NCI-H146 treated with DMSO at 0.1 percent for 48 hours (cell line): ENCODE results near the gene SMC6.

Experiments used
- DNase-seq: peaks from one replicate; lab custom pipeline; 2025; ENCODE audit not compliant: unreplicated experiment; lab: John Stamatoyannopoulos, UW

The SMC6 gene

DNA sequence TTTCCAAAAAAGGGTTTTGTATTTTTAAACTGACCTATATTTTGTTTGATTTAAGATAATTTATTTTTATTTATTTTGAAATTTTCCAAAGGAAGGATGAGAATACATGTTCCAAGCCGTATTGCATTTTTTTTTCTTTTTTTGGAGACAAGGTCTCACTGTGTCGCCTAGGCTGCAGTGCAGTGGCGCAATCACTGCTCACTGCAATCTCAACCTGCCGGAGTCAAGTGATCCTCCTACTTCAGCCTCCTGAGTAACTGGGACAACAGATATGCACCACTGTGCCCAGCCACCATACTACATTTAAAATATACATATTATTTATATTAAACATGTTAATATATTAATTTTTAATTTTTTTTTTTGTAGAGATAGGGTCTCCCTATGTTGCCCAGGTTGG, 15.3 kb upstream of the SMC6 start:
- DNase-seq: no peak

DNA sequence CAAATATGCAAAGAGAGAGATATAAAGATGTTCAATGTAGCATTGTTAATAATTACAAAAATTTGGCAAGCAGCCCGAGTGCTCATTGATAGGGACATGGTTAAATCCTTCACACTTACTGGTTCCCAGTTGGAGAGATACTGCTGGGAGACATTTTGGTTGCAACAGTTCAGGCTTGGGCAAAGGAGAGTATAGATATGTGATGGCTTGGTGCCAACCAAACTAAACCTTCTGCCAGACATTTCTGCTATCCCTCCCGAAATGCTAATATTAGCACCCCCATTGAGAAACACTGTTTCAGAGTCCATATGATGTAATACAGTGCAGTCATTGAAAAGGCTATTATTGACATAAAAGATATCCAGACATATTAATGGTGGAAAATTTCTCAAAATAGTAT, 11.8 kb upstream of the SMC6 start:
- no peak for DNase-seq

DNA sequence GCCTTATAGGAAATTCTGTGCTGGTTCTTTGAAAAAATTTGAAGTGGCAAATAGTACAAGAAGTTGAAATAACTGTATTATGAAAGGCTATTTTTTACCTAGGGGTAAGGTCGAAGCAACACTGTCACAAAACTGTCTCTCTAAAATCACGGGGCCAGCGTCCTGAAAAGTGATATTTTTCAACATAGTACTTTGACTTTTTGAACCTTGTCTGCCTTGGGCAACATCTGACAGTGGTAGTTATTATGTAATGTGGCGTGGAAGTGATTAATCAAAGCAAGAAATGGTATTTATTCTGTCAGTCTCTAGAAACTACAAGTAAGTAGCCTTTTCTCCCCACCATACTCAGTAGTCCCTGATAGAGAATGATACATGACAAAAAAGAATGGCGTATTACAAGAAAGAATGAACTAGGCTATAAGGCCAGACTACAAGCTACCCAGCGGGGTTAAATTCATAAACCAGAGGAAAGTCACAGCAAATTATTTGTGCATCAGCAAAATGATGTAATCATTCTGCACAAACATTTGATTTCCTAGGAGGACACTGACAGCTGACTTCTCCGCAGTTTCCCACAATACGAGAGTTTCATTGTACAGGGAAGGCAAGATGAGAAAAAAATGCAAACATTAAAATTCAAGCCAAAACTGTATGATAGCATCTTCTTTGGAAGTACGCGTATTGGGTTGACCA, 10.2 kb upstream of the SMC6 start:
- DNase-seq: no peak

DNA sequence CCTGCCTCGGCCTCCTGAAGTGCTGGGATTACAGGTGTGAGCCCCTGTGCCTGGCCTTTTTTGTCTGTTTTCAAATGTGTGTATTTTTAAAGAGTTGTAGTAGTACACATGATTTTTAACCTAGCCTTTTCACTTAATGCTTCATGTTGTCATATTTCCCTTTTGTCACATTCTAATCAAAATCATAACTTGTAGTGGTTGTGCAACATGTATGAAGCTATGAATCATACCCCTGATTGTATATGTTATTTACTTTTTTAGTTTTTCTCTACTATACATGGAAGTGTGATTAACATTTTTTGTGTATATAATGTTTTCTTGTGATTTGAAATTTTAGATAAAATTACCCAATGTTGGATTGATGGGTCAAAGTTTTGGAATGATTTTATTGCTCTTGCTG, 8.8 kb upstream of the SMC6 start:
- no peak for DNase-seq

DNA sequence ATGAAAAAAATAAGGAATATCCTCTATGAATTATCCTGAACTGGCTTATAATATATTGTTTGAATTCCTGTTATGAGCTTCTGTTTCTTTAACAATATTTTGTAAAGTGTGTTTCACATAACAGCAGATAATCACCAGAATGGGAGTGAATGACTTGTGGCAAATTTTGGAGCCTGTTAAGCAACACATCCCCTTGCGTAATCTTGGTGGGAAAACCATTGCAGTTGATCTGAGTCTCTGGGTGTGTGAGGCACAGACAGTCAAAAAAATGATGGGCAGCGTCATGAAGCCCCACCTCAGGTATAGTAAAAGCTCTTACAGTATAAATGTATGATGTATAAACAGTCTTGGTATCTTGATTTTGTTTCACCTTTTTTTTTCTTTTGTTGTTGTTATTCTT, 6.2 kb upstream of the SMC6 start:
- DNase-seq: no peak

DNA sequence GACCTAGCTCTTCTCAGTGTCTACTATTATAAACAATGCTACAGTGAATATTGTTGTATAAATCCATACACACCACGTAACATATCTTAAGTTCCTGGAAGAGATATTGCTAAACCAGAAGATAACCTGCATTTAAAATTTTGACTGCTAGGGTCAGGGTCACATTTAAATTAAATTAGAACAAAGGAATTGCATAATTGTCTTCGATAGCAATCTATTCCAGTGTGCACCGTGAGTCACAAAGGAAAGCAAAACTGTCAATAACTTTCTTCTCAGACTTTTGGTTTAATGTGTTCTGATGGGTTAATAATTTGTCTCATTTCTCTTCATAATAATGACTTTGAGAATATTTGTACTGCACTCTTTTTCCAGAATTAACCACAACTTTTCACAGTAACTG, 4.5 kb upstream of the SMC6 start:
- DNase-seq: no peak

DNA sequence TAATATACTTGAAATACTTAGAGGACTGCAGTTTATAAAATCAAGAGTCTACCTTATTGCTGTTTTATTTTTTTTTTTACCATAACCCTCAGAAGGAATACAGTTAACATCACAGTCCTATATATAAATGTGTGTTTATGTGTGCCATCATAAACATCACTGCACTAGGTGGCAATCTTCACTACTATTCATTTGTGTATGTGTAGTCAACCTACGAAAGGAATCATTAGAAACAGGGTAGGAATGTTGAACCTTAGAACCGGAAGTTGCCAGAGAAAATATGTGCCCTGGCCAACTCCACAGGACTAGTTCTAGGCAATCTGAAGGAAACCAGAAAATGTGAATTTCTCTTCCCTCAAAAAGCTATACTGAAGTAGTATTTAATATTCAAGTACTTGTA, 3.7 kb upstream of the SMC6 start:
- no peak for DNase-seq

DNA sequence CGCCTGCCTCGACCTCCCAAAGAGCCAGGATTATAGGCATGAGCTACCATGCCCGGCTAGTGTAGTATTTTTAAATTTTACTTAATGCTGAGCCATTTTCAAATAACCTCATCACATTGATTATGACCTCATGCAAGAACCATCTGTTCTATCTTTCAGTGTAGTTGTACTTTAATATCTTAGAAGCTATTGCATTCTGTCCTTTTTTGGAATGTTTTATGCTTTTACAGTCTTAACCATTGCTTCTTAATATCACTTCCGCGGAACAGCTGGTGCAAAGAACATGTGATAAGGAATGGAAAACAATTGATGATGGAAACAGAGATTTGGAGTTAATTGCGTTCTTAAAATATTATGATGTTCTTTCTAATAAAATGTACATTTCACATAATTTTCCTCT, 3.1 kb upstream of the SMC6 start:
- no peak for DNase-seq

DNA sequence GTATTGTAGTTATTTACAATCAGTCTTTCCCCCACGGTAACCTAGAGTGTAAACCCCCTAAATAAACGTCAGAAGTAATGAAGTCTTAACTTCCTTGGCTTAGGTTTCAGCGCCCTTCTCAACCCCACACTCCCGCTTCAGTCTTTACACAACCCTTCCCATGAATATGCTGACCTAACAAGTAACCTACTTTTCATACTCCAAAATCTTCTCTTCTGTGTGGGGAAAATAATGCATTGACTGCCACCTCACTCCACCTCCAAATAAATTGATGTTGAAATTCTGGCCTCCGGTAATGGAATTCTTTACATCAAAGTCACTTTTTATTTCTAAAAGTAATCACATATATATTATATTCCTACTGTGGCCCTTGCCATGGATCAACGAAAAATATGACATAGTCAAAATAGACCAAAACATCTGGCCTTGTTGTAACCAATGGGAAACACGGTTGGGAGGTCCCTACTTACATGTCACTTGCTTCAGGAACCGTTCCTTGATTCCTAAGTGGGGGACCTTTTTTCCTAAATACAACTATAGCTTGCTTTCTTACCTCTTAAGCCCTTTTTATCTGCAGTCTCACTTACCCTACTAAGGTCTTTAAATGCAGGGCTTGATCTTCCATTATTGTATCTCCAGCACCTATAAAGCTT, 1.3 kb upstream of the SMC6 start:
- DNase-seq: no peak

DNA sequence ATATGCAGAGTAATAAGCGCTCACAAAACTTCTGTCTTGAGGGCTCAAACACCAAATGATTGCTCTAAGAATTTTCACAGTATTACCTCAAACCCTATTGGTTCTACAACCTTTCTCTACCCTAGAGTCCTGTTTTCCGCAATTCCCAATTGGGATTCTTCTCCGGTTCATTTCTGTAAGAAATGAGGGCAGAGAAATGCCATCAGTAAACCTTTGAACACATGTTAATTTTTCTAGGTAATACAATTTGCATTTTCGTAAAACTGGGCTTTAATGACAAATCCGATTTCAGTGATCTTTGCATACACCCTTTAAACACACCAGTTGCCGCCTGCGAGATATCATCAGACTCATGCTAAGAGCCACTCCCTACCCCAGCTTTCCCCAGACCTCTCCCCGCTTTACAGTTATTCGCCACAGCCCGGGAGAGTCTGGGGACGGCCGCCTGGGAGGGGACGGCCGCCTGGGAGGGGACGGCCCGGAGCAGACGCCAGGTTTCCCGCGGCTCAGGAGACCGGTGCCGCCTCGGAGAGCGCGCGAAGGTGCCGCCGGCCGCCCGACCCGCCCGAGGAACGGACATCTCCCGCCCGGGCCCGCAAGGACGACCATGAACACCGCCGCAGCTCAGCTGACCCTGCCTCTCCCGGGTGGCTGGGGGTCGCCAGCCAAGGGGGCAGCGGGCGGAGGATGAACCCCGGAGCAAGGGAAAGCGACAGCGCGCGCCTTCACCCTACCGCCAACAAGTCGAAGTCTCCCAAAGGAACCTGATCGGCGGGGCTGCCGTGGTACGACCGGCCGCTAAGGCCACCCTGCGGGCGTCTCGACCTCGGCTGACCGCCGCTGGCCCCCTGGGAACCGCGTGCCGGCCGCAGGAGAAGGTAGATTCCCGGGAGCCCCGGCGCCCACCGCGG, 463 bp downstream of the SMC6 start:
- peak; percentile 36 for DNase-seq

DNA sequence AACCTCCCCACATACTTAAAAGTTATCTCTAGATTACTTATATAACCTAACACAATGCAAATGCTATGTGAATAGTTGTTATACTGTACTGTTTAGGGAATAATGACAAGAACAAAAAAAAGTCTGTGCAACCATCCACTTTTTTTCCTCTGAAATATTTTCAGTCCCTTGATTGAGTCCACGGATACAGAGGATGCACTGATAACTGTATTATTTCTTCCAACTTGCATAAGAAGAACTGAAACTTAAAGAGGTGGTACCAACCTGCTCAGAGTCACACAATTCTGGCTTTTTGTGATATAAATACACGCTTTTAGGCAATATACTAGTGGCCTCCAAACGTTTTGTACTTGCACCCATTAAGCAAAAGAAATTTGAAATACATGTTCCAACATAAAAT, 1.4 kb downstream of the SMC6 start:
- DNase-seq: no peak

DNA sequence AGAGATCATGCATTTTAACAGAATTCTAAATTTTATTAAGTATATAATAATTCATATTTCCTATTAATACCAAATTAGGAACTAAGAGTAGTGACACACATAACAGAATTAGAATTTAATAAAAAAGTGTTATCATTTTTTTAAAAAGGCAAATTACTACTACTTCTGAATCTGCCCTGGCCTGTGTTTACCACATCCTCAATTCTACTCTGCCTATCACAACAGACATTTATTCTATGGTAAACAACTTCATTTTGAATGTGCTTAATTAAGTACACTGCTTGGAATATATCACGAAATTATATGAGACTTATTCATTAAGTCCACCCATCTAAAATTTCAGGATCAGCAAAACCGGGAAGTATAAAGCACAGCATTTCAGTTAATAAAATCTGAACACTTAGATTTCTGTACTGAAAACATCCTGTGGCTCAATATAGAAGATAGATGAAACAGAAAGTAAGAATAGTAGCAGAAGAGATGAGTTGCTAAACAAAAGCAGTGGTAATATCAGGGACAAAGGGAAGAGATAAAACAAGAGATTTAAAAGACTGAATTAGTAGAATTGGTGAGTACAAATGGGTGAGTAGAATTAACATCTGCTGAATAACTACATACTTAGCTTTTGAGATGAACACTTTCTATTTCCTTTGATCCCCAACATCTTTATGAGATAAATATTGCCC, 3.7 kb downstream of the SMC6 start:
- no peak for DNase-seq

DNA sequence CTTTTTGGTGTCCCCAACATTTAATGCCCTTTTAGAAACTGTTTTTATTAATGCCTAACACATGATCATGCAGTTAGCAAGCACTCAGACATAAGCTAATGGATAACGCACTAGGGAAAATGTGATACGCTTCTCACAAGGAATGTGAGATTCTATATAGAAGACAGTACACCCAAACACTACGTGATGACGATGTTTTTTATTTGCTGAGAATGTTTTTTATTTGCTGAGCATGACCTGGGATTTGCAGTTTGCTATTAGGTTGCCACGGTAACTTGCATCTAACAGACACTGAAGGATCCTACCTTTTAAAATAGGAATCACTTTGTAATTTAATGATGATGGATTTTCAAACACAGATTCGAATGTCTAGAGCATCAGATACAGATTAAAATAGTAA, 4.9 kb downstream of the SMC6 start:
- no peak for DNase-seq

DNA sequence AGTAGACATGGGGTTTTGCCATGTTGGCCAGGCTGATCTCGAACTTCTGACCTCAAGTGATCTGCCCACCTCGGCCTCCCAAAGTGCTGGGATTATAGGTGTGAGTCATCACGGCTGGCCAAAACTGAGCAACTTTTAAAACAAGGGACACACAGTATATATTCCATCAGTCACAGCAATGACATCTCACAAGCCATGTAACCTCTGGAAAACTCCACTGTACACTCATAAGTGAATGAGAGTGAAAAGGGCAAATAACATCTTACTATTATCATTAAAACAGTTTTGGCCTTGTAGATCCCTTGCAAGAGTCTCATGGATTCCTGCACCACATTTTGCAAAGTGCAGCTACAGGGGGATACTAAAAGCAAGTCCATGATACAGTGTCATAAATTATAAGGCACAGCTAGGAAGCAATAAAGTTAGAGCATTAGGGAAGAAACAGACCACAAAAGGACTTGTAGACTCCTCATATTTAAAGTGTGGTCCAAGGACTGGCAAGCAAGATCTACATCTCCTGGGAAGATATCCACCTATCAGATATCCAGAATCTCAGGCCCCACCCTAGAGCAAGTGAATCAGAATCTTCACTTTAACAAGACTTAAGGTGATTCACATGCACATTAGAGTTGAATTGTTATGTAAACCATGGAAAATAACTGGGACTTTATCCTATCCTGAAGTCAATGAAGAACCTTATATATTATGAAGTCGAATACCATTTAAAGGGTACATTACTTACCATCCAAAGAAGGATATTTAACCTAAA, 5.7 kb downstream of the SMC6 start:
- DNase-seq: no peak

DNA sequence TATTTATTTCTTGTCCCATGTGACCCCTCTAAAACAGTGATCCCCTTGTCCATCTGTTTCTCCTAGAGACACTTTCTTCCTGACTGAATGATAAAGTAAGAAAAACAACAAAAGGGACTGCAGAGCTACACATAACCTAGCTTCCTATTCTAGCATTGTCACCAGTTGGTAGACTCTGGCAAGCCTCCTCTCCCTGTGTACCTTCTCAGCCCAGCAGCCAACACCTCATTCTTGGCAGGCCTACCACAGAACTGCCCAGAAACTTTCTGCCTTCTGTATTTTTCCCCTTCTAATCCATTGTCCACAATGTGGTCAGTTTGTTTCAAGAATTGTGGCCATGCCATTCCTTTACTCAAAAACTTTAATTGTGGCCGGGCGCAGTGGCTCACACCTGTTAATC, 13.4 kb downstream of the SMC6 start:
- no peak for DNase-seq

DNA sequence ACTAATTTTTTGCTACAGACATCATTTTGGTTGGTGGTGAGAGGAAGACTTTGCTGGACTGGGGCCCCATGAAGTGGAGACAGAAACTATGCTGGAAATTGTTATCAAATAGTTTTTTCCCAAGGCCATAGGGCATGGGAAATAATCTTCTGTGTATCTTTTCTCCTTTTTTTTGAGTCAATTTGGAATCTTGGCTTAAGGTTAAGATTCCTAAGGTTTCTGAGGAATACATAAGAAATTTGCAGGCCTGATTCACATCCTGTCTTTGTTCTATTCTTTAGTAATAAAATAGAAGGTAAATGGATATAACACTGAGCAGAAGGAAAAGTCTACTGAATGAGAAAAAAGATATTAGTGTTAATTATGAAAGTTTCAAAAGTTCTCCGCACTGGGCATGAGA, 16.6 kb downstream of the SMC6 start:
- DNase-seq: no peak

DNA sequence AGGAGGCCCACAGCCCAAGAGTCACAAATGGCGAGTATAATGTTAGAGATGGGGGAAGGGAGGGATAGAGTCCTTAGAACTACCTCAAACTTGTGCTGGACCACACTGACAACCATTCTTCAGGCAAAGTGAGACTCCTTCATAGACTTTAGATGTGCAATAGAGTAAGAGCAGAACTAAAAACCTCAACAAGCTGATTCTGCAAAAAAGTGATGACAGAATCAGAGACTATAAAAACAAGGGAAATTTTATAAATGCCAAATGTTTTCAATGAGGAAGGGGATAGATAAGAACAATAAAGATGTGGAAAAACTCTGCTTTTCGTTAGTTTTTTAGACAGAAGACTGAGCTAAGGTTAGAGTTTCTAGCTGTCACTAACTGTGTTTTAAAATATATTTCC, 17.7 kb downstream of the SMC6 start:
- no peak for DNase-seq

DNA sequence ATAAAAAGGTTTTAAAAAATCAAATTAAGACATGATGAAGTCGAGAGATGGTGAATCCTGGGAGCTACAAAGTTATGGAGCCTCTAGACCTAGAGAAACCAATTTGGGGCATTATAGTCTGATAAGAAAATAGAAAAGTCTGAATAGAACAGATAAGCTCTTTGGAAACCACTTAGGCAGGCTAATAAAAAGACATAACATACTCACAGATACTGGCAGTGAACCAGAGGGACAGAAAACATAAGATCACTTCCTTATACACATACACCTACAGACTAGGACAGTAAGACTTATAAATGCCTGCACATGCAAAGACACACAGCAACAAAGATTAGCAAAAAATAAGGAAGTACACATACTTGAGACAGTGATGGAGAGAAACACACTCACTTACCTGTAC, 20.0 kb downstream of the SMC6 start:
- no peak for DNase-seq

DNA sequence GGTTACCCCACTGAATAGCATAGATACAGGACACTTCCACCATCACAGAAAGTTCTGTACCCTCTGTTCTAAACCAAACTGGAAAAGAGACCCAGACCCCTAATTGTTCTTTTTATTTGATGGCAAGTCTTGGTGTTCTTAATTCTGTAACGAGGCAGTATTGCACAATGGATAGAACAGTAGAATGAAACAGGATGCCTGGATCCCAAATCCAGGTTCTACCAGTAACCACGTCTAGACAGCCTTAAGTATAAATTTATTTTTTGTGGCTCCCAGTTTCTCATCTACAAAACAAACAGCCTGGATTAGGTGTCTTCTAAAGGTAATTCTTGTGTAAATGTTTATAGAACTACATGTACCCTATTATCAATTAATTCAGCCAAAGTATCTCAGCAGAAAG, 23.7 kb downstream of the SMC6 start:
- DNase-seq: no peak

DNA sequence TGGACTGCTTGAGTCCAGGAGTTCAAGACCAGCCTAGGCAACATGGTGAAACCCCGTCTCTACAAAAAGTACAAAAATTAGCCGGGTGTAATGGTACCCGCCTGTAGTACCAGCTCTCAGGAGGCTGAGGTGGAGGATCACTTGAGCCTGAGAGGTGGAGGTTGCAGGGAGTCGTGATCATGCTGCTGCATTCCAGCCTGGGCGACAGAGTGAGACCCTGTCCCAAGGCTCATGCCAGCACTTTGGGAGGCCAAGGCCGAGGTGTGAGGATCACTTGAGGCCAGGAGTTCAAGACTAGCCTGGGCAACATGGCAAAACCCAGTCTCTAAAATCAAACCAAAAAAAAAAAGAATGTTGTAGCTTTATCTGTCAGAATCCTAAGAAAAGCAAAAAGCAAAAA, 25.4 kb downstream of the SMC6 start:
- no peak for DNase-seq
